ENCODE results near the gene MORN1.

MORN1 gene

DNA sequence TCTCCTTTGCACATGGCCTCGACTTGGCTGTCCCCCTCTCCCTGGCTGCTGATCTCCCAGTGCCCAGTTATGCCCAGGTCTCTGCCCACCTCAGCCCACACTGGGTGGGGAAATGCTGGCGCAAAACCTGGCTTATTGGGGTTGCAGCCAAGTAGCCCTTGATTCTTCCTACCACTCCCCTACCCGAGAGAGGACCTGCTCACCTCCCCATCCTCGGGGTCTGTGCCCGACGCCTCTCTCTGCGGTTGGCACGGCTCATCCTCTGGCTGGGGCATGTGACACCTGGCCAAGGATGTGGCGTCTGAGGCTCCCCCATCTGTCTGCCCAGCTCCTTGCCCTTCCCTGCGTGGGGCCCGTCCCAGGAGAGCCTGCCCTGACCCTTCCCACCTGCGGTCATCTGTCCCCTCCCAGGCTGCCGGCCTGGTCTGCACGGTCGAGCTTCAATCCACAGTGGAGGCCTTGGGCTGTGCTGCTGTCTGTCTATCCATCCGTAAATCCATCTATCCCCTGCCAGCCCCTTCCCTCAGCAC is 27.5 kb upstream of the MORN1 start:
- DNase-seq, result no peak

DNA sequence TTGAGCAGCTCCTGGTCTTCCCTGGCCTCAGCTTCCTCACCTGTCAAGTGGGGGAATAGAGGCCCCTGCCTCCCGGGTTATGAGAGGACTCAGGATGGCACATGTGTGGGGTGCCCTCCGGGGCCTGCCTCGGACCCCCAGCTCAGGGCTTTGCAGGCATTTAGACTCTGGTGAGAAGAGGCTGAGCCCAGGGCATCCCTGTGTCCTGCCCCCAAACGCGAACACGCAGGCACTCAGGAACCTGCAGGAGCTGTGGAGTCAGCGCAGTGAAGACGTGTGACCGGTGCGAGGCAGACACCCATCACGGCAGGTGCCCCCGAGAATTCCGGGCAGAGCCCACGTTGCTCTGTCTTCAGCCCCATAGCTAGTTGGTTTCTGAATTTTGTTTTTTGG is 26.5 kb upstream of the MORN1 start:
- no peak for DNase-seq

DNA sequence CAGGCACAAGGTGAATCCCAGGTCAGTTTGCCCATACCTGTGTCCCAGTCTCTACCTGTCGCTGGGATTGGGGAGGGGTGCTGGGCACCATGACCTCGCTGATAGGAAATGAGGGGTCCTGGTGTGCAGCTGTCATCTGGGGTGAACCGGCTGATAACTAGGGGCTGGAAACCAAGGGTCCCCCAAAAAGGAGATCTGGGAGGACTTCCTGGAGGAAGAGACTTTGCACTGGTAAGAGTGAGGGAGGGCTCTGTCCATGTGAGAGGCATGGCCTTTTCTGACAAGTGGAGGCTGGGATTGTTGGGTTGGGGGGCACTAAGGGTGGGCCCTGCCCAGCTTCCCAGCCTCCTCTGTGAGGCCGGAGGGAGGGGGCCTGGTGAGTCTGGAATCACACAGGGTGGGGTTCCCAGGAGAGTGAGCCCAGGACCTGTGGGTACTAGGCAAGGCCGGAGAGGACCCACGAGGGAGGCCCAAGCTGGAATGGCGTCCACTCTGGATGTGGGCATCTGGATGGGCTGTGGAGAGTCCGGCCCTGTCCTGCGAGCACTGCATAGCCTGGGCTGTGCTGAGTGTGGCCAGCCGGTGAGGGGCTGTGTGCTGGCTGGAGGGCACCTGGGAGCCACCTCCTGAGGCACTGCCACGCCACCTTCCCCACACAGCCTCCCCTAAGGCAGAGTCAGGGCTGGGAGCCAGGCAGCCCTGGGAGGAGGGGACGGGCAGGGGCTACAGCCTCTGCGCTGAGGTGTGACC is 25.9 kb upstream of the MORN1 start:
- no peak for DNase-seq

DNA sequence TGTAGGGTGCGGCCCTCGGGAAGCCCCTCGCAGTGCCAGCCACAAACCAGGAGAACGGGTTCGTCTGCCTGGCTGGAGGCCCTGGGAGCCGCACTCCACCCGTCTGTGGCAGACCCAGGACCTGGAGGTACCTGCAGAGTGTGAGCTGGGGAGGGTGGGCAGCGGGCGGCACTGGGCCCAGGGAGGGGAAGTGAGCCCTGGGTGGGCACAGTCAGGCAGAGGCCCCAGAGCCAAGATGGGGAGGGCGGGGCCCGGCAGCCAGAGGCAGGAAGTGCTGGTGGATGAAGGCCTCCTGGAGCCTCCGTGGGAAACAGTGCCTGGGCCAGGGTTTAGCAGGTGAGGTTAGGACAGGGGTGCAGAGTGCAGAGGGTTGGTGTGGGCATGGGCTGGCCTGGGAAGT is 25.0 kb upstream of the MORN1 start:
- DNase-seq, result no peak

DNA sequence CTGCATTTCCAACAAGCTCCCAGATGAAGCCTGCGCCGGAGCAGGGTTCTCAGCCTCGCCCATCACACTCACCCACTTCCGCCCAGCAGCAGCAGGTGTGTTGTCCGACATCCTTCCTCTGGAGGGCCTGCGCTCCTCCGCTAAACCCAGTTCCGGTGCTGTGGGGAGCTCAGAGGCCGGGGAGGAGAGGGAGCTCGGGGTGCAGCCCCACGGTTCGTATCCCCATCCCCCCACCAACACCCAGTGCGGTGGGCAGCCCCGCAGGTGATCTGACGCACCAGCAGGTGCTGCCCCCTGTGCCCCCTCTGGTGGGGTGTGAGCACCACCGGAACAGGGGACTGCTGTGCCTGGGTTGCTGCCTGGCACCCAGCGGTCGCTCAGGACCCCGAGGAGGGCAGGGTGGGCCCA is 24.5 kb upstream of the MORN1 start:
- no peak for DNase-seq

DNA sequence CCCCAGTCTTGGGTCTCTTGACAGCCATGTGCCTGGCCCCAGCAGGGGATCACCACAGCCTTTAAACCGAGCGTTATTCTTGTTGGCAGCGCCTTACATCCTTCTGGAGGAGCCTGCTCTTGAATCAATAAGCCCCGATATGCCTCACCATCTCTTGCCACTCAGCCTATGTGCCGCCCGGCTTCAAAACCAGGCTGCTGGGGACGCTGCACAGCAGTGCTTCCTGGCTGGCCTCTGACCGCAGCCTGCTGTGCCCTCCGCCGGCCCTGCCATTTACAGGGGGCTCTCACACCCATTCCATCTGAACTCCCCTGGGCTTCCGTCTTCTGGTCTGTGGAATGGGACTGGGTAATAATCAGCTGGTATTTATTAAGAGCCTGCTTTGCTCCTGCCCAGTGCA is 24.0 kb upstream of the MORN1 start:
- no peak for DNase-seq

DNA sequence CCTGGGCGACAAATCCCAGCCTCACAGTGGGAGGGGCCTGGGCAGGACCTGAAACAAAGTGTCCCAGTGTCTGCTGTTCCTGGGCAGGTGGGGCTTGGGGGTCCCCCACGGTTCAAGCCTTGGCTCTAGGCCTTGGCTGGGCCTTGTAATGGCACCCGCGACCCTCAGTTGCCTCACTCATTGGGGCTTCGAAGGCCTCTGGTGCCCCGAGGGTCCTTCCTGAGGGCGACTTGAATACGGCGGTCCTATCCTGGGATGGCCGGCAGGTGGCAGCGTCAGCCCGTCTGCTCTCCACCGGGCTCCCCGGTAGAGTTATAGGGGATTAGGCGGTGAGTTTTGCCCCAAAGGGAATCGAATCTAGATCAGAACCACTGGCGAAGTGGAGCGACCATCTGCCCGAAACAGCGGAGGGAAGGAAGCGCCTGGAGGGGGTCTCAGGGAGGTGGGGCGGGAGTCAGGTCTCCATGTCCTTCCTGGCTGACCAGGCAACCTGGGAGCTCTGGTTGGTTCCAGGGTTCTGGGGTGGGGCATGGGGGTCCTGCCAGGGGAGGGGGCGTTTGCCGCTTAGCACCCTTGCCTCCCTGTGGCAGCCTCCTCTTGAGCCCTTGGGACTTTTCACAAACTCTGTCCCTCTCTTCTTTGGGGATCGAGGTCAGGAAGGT is 23.1 kb upstream of the MORN1 start:
- DNase-seq, result peak; percentile 78

DNA sequence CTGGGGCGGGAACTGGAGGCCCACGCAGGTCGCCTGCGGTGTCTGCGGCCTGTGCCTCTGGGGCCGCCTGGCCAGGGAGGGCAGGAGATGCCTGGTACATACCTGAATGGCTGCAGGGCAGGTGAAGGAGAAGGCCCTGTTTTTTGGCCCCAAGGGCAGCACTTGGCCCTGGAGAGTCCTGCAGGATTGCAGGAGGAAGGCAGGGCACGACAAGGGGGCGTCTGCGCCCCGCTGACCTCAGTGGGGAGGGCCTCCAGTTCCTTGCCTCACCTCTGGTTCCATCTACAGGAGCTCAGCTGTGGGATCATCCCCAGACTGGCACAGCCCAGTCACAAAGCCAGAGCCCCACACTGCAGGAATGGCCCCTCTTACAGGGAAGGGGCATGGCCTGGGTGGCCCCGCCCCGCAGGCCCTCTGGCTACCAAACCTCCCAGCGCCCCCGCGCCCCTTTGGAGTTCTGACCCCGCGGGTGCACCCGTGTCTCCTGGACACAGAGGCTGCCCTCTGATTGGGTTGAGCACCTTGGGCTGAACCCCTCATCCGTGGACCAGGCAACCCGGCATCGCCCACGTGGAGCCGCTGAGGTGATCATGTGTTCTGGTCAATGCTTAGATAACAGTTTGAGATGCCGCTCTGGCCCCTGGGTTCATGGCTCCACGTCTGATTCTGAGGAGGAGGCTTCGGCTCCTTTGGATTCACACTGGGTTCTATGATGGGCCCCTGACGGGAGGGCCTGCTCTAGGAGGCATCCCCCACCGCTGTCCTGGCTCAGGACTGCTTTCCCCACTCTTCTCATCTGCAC is 22.3 kb upstream of the MORN1 start:
- DNase-seq, result no peak

DNA sequence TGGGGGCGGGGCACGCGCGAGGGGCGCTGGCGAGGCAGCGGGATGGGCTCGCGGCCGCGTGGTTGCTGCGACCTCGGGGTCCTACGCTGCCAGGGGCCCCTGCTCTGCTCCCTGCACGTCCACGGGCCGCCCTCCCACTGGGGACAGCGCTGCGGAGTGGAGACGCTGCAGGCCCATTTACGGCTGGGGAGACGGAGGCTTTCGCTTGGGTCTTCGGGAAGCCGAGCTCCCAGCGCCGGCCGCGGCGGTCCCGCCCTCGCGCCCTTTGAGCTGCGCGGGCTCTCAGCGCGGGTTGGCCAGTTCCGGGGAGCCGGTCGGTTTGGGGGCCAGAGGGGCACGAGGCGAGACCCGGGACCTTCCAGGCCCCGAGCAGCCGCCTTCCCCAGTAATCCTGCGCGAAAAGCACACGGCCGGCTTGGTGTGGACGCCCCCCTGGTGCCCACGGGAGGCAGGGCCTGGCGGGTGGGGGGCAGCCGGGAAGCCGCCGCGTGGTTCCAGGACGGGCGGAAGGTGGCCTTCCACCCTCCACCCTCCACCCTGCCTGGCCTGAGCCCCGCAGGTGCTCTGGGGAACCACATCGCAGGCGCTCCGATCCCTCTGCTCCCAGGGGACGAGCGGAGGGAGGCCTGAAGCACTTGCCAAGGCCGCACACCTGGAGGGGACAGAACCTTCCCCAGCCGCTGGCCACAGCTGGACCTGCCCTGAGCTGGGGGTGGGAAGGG is 21.6 kb upstream of the MORN1 start:
- DNase-seq, result peak; percentile 61

DNA sequence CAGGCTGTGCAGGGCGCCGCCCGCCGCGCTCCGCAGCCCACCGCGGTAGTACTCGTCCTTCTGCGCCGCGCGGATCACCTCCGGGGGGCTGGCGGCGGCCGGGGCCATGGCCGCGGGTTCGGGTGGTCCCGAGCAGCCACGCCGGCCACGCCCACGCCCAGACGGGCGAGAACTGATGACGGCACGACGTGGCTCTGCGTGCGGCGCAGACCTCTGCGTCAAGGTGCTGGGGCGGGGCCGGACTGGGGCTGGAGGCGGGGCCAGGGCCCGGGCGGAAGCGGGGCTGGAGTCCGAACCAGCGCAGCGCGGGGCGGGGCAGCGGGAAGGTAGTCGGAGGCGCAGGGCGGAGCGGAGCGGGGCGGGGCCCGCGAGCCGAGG is 21.0 kb upstream of the MORN1 start, which contains the start of gene PEX10:
PEX10 (minus strand) TSS at position 170 of the 378 bp plus-strand sequence; CDS start at position 108, 62 bp downstream.
- peak; percentile 97 for DNase-seq

DNA sequence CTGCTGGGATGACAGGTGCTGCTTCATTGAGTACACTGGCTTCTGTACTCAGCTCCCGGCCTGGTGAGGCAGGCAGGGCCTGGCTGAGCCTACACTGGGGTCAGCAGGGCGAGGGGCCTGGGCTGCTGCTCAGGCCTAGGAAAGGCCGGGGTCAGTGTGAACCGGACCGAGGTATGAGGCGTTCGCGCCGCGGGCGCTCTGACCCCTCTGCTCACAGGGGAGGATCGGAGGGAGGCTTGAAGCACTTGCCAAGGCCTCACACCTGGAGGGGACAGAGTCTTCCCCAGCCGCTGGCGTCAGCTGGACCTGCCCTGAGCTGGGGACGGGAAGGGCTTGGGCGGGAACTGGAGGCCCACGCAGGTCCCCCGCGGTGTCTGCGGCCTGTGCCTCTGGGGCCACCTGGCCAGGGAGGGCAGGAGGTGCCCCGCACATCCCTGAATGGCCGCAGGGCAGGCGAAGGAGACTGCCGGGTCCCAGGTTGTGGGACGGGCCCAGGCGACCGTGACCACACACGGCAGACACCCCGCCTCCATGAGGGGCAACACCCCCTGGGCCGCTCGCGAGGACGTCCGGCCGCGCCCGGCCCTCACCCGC is 20.5 kb upstream of the MORN1 start:
- DNase-seq, result no peak

DNA sequence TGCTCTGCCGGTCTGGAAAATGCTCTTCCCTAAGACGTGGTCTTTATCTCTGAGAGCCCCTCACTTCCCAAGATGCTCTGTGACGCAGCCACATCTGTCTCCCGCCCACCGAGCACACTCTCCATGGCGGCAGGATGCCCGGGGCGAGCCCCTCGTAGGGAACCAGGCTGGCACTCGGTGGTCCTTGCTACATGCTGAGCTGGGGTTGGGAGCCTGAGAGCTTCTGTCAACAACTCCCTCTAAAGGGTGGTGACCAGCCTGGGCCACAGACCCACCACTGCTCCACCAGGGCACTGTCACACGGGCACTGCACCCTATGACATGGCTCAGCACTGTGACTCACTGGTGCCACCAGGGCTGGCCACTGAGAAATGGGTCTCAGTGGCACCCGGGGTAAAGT is 18.4 kb upstream of the MORN1 start:
- DNase-seq, result no peak

DNA sequence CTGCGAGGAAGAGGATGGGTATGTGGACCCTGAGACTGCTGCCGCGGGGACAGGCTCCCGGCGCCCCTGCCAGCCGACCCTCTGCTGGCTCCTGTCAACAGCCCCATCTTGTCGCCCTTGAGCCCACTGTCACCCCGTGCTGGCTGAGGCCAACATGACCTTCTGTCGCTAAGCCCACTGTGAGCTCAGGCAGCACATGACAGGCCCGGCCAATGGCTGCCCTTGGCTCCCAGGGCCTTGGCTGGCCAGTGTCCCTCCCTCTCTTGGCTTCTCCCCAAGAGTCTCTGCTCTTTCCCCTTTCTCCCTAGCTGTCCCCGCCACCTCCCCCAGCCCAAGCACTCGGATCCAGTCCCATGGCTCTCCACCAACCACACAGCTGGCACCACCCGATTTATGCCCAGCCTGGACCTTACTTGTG is 17.5 kb upstream of the MORN1 start:
- DNase-seq, result no peak

DNA sequence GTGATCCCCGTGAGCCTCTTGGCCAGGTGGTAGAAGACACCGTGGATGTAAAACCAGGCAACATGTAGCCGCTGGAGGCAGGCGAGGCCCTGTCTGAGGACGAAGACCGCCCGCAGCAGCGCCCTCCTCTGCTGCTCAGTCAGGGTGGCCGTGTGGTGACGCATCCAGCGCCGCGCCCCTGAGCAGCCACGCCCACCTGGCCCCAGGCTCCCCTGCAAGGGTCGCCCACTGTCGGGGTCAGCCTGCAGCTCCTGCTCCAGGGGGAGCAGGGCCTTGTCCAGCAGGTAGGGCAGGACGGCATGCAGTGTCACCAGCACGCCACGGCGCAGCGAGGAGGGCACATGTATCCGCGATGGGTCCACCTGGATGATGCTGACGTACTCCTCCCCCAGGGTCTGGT is 17.1 kb upstream of the MORN1 start:
- DNase-seq, result no peak

DNA sequence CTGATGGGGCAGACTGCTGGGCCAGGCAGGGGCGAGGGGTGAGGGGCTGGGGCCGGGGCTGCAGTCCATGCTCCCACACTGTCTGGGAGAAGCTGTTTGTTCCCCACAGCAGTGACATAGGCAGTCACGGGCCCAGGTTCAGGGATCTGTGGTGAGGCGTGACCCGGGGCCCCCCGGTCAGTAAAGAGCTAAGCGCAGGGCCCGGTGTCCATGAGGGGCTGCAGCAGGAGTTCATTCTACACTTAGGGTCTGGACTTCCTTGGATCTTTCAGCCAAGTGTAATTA is 16.6 kb upstream of the MORN1 start:
- no peak for DNase-seq

DNA sequence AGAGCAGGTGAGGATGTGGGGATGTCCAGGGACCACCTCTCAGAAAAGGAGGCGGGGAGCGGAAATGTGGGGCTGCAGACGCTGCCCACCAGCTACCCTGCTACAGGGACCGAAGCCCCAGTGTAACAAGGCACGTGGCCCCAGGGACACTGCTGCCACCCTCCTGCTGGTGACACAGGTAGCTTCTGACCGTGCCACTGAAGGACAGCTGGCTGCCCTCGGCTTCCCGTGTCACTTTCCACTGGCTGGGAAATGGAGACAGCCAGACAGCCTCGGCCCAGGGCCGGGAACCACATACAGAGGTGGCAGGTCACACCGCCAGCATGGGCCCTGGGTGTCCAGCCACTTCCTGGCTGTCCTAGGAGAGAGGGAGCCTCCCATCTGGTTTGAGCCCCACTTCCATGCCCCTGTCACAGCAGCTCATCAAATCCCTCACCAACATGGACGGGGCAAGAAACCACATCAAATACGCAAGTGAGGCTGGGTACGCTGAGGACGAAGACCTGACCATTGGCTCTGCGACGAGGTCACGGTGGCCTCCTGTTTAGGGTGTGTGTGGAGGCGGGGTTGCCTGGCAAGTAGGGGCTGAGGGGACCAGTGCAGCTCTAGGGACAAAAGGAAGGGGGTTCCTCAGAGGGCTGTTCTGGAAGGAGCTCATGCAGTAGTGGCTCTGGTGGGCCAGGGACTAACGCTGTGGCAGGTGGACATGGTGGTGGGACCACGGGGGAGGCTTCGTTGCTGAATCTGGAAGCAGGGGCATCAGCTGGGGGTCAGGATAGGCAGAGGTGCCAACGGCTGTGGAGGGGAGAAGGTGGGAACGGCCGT is 16.0 kb upstream of the MORN1 start:
- no peak for DNase-seq

DNA sequence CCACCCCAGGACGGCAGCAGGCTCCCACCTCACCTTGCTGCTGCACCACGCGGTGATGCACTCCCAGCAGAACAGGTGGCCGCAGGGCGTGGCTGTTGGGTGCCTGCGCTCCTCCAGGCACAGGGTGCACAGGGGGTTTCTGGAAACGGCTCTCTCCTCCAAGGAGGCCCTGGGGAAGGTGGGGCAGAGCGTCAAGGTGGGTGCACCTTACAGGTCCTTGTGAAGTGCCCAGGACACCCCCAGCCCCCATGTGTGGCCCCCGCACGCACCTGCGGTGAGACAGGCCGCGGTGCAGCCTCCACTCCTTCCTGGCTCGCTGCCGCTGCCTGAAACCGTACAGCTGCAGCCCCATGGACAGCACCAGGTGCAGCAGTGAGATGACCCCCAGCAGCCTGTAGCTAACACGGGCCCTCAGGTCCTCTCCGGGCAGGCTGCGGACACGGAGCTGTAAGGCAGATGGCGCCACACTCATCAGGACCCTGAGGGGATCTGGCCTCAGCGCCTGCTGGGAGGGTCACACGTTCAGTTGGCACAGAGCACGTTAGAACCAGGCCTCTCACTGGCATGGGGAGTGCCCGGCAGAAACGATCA is 15.2 kb upstream of the MORN1 start:
- no peak for DNase-seq

DNA sequence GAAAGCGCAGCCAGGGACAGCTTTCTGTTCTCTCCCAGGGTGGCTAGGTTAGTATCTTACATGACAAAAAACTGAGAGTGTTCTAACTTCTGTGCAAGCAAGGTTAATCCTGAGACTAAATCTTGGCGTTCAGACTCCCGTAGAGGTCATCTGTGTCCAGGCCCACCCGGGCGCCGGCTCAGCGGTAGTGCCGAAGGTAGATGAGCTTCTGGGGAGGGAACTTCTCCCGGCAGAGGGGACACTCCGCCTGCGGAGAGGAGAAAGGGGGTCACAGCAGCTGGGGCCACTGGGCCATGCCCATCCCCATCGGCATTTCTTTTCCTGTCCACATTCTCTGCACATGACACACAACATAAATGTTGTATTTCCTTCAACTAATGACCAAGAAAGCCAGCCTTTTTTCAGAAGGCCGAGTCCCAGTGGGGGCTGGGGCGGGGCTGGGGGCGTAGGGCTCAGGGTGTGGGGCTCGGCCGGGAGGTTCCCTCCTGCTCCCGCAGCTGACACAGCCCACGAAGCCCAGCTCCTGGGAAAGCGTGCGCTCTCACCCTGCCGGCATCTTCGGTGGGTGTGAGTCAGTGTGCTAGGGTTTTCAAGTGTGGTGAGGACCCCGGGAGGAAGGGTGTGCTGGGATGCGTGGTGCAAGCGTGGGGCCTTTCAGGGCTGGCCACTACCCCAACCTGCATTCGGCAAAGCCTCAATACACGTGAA is 14.4 kb upstream of the MORN1 start:
- no peak for DNase-seq

DNA sequence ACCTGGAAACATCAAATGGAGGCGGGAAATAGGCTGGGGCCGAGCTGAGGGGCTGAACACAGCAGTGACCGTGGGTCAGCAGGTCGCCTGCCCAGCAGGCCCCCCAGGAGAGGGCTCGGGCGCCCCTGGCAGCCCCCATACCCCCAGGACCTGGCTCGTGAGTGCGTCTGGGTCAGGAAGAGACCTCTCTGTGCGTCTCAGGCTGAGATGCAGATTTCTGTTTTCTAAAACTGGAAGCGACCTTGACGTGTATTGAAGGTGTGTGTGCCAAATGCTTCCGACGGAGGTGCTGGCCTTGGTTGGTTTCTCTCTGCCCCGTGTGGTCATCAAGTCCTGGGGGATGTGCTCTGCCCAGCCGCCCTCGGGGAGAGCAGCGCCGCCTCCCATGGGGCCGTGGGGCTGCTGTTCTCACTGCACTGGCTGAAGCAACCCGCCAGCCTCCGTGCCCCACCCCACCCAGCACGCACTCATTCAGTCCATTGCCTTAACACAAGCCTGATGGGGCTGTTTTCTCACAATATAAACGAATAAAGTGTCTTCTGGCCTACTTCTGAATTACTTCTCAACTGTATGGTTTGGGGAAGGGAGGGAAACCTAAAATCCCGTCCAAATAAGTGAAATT is 13.6 kb upstream of the MORN1 start:
- DNase-seq, result no peak
